ENCODE results near the gene RGL4.

RGL4 gene

GRCh38 chr22:23677701-23677995 is 13.2 kb upstream of the RGL4 start:
- FAIRE-seq (no peak), DNase-seq (ENCODE audit: insufficient read length, low spot score) (no peak)

GRCh38 chr22:23678133-23678532 is 12.7 kb upstream of the RGL4 start:
- DNase-seq (ENCODE audit: insufficient read length, low spot score) = no peak

GRCh38 chr22:23681026-23681809 is 9.6 kb upstream of the RGL4 start:
- DNase-seq (ENCODE audit: insufficient read length, low spot score) = no peak
- no peak for FAIRE-seq

More at GRCh38 chr22:23678133-23678532, 12.7 kb upstream of the RGL4 start:
- no peak for FAIRE-seq

GRCh38 chr22:23682077-23682476 is 8.7 kb upstream of the RGL4 start:
- FAIRE-seq (no peak), DNase-seq (ENCODE audit: insufficient read length, low spot score) (no peak)

GRCh38 chr22:23682827-23683355 is 7.9 kb upstream of the RGL4 start:
- FAIRE-seq = no peak
- DNase-seq (ENCODE audit: insufficient read length, low spot score) = no peak

GRCh38 chr22:23683545-23683944 is 7.3 kb upstream of the RGL4 start:
- DNase-seq (ENCODE audit: insufficient read length, low spot score) (no peak), FAIRE-seq (no peak)

GRCh38 chr22:23684026-23684425 is 6.8 kb upstream of the RGL4 start:
- no peak for FAIRE-seq
- DNase-seq (ENCODE audit: insufficient read length, low spot score) = no peak

GRCh38 chr22:23684561-23685031 is 6.2 kb upstream of the RGL4 start:
- DNase-seq (ENCODE audit: insufficient read length, low spot score) (no peak), FAIRE-seq (no peak)

GRCh38 chr22:23685205-23685784 is 5.5 kb upstream of the RGL4 start:
- DNase-seq (ENCODE audit: insufficient read length, low spot score) (no peak), FAIRE-seq (no peak)

- DNase-seq (ENCODE audit: insufficient read length, low spot score) (no peak), FAIRE-seq (no peak)
Measured at GRCh38 chr22:23686416-23687024, 4.3 kb upstream of the RGL4 start.

GRCh38 chr22:23688121-23688520 is 2.7 kb upstream of the RGL4 start:
- FAIRE-seq (no peak), DNase-seq (ENCODE audit: insufficient read length, low spot score) (no peak)

GRCh38 chr22:23688571-23688970 is 2.2 kb upstream of the RGL4 start:
- no peak for FAIRE-seq
- no peak for DNase-seq (ENCODE audit: insufficient read length, low spot score)

GRCh38 chr22:23689414-23689813 is 1.4 kb upstream of the RGL4 start:
- FAIRE-seq (no peak), DNase-seq (ENCODE audit: insufficient read length, low spot score) (no peak)

GRCh38 chr22:23691748-23692423 is 1.1 kb downstream of the RGL4 start:
- FAIRE-seq (no peak), DNase-seq (ENCODE audit: insufficient read length, low spot score) (no peak)

- DNase-seq (ENCODE audit: insufficient read length, low spot score) (no peak), FAIRE-seq (no peak)
Measured at GRCh38 chr22:23692598-23693291, 1.9 kb downstream of the RGL4 start.

GRCh38 chr22:23693979-23694680 is 3.3 kb downstream of the RGL4 start:
- FAIRE-seq = no peak

GRCh38 chr22:23695141-23695540 is 4.3 kb downstream of the RGL4 start:
- FAIRE-seq (no peak), DNase-seq (ENCODE audit: insufficient read length, low spot score) (no peak)

More at GRCh38 chr22:23693979-23694680, 3.3 kb downstream of the RGL4 start:
- no peak for DNase-seq (ENCODE audit: insufficient read length, low spot score)

GRCh38 chr22:23695571-23696325 is 4.9 kb downstream of the RGL4 start:
- no peak for FAIRE-seq
- no peak for DNase-seq (ENCODE audit: insufficient read length, low spot score)

- FAIRE-seq (no peak), DNase-seq (ENCODE audit: insufficient read length, low spot score) (no peak)
Measured at GRCh38 chr22:23696326-23696851, 5.6 kb downstream of the RGL4 start.
